ENCODE results near the gene TNFRSF14.

Gene TNFRSF14

GRCh38 chr1:2611621-2612437, 55.7 kb downstream of the TNFRSF14 start:
- no peak for FAIRE-seq
- DNase-seq (ENCODE audit: low spot score), result no peak

GRCh38 chr1:2612591-2613365, 56.6 kb downstream of the TNFRSF14 start:
- DNase-seq (ENCODE audit: low spot score) (no peak), FAIRE-seq (no peak)
